Measurements from ENCODE around the gene ABCD4. TPM values are rescaled to one million over a fixed set of nuclear protein-coding genes. Genes with fewer than 3 reads are reported as not detected.

The ABCD4 gene
- total RNA-seq, 2 experiments from 2014 or later: 46.6 to 74.7 TPM

DNA sequence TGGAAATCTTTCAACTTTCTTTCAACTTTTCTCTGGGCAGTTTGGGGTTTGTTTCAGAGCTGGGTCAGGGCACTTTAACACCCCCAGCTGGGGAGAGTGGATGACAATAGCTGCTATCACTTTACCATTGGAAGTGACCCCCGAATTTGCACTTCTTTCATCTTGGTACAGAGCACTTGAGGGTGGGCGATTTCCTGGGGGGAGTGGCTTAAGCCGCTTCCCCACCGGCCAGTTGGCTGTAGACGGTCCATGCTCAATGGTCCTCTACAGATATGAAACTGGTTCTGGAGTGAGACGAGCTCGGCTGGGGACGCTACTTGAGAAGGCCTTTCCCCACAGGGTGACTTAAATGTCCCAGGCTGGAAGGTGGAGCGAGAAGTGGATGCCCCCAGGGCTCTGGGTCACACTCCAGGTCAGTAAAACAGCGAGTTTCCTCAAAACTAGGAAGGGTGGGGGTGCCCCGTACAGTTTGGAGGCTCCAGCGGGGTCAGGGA lies 45.6 kb upstream of the ABCD4 start, which contains the start of gene VRTN:
Gene VRTN, plus strand, starts transcription at position 231 of the 494 bp plus-strand sequence. CDS start 8,313 bp downstream, outside the sequence.
- BruUV-seq (replicated peaks): no TSS peak
- Histone ChIP-seq H3K9me2 (ENCODE audit: insufficient read depth, low read length) (no peaks in the 10 kb centered on the region), H3K36me3 (ENCODE audit: insufficient read depth, low read length) (no peaks in the 10 kb centered on the region), H3K79me2 (ENCODE audit: insufficient read depth, low read depth, low read length) (no peaks in the 10 kb centered on the region), H3K27ac (ENCODE audit: low read depth, low read length, poor library complexity, severe bottlenecking) (no peak within 1 kb of the TSS), H3K4me1 (ENCODE audit: insufficient read depth, low read length, poor library complexity, severe bottlenecking) (no peaks in the 10 kb centered on the region), H2AFZ (ENCODE audit: low read length) (no peak within 1 kb of the TSS), H3K4me2 (ENCODE audit: low read length) (no peak within 1 kb of the TSS), H3K9me3 (ENCODE audit: low read length) (no peaks in the 10 kb centered on the region), H4K20me1 (ENCODE audit: insufficient read depth, low read length) (no peaks in the 10 kb centered on the region), H3K4me3 (ENCODE audit: low read depth, low read length, poor library complexity, severe bottlenecking) (no peak within 1 kb of the TSS)
- ChIA-PET CTCF (ENCODE audit: unreplicated experiment) (no interaction called here), POLR2A (interaction anchor here (0.7 kb wide), 1 partner anchor 593 kb away, joined by 3 read pairs; no protein-coding TSS in a partner anchor)
- intact Hi-C loops (cut with micrococcal nuclease; ENCODE audit: unreplicated experiment): loop anchor here (10.0 kb wide), 1 partner anchor 487 kb away; no protein-coding TSS in a partner anchor
- no peak for DNase-seq (ENCODE audit: low spot score)
- TF ChIP-seq EZH2phosphoT487 (IDR thresholded peaks at IDR 0.05; ENCODE audit: borderline replicate concordance, low read depth, low read length): no peak
- TF ChIP-seq, protein P1, sequence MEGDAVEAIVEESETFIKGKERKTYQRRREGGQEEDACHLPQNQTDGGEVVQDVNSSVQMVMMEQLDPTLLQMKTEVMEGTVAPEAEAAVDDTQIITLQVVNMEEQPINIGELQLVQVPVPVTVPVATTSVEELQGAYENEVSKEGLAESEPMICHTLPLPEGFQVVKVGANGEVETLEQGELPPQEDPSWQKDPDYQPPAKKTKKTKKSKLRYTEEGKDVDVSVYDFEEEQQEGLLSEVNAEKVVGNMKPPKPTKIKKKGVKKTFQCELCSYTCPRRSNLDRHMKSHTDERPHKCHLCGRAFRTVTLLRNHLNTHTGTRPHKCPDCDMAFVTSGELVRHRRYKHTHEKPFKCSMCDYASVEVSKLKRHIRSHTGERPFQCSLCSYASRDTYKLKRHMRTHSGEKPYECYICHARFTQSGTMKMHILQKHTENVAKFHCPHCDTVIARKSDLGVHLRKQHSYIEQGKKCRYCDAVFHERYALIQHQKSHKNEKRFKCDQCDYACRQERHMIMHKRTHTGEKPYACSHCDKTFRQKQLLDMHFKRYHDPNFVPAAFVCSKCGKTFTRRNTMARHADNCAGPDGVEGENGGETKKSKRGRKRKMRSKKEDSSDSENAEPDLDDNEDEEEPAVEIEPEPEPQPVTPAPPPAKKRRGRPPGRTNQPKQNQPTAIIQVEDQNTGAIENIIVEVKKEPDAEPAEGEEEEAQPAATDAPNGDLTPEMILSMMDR (conservative IDR thresholded peaks at IDR 0.05; ENCODE audit: low read length): no peak

DNA sequence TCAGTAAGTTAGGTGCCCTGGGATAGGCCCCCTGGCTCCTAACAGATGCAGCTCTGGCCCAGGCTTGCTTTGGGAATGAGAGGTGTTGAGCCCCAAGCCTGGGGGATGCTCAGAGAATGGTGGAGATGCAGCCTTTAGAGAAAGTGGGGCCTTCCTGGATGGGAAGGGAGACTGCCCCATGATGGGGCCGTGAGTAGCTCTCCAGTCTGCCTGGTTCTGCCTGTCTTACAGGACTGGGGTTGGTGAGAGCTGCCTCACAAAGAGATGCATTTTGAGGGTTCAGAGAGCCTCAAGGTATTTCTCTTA lies 45.0 kb upstream of the ABCD4 start:
- TF ChIP-seq EZH2phosphoT487 (IDR thresholded peaks at IDR 0.05; ENCODE audit: borderline replicate concordance, low read depth, low read length): no peak
- TF ChIP-seq, protein P1 (conservative IDR thresholded peaks at IDR 0.05; ENCODE audit: low read length): no peak
- H3K79me2 ChIP-seq (ENCODE audit: insufficient read depth, low read depth, low read length): no peaks in the 10 kb centered on the region
- no peak for DNase-seq (ENCODE audit: low spot score)
- CTCF ChIA-PET (ENCODE audit: unreplicated experiment): interaction anchor here (0.6 kb wide), 1 partner anchor 10 kb away, joined by 3 read pairs; no protein-coding TSS in a partner anchor
- no peaks in the 10 kb centered on the region for H3K9me2 ChIP-seq (ENCODE audit: insufficient read depth, low read length)
- no peak overlapping the region for H3K27ac ChIP-seq (ENCODE audit: low read depth, low read length, poor library complexity, severe bottlenecking)
- POLR2A ChIA-PET: interaction anchor here (0.7 to 0.9 kb wide), 2 partner anchors 138 to 593 kb away, joined by 3 read pairs; no protein-coding TSS in a partner anchor
- no peak overlapping the region for H2AFZ ChIP-seq (ENCODE audit: low read length)
- H3K36me3 ChIP-seq (ENCODE audit: insufficient read depth, low read length): no peaks in the 10 kb centered on the region
- no peak overlapping the region for H3K4me3 ChIP-seq (ENCODE audit: low read depth, low read length, poor library complexity, severe bottlenecking)
- H3K4me1 ChIP-seq (ENCODE audit: insufficient read depth, low read length, poor library complexity, severe bottlenecking): no peaks in the 10 kb centered on the region
- intact Hi-C loops (cut with micrococcal nuclease; ENCODE audit: unreplicated experiment): loop anchor here (10.0 kb wide), 1 partner anchor 487 kb away; no protein-coding TSS in a partner anchor
- no TSS peak for BruUV-seq (replicated peaks)
- H3K9me3 ChIP-seq (ENCODE audit: low read length): no peaks in the 10 kb centered on the region
- H3K4me2 ChIP-seq (ENCODE audit: low read length): no peak overlapping the region
- no peaks in the 10 kb centered on the region for H4K20me1 ChIP-seq (ENCODE audit: insufficient read depth, low read length)

DNA sequence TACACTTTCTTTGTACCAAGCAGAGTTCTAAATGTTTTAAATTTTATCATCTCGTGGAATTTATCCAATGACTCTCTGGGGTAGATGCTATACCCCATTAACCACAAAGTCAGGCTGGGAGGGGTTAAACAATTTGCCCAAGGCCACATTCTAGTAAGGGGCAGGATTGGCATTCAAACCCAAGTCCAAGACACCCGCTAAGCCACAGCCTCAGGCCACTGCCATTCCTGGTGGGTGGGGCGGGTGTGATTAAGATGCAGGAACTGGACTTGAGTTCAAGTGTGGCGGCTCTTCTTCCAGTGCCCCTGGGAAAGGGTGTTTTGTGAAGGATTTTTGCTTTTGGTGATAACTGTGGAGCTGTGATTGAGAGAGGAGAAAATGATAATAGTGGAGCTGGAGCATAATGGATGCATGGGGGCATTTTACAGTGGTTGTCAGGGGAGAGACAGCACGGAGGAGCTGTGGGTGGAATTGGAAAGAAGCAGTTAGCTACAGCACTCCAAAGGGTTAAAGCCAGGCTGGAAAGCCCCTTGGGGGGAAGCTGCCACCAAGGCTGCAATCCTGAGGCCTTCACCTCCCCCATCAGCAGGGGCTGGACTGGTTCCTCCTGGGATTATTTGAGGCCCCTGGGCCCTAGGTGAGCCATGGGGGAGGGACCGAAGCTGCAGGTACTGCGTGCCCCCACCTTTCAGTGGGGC lies 44.5 kb upstream of the ABCD4 start:
- no peak for DNase-seq (ENCODE audit: low spot score)
- TF ChIP-seq EZH2phosphoT487 (IDR thresholded peaks at IDR 0.05; ENCODE audit: borderline replicate concordance, low read depth, low read length): no peak
- TF ChIP-seq, protein P1 (conservative IDR thresholded peaks at IDR 0.05; ENCODE audit: low read length): no peak
- BruUV-seq (replicated peaks): no TSS peak
- Histone ChIP-seq H3K36me3 (ENCODE audit: insufficient read depth, low read length) (no peaks in the 10 kb centered on the region), H3K79me2 (ENCODE audit: insufficient read depth, low read depth, low read length) (no peaks in the 10 kb centered on the region), H3K4me2 (ENCODE audit: low read length) (no peak overlapping the region), H2AFZ (ENCODE audit: low read length) (no peak overlapping the region), H4K20me1 (ENCODE audit: insufficient read depth, low read length) (no peaks in the 10 kb centered on the region), H3K27ac (ENCODE audit: low read depth, low read length, poor library complexity, severe bottlenecking) (no peak overlapping the region), H3K4me1 (ENCODE audit: insufficient read depth, low read length, poor library complexity, severe bottlenecking) (no peaks in the 10 kb centered on the region), H3K4me3 (ENCODE audit: low read depth, low read length, poor library complexity, severe bottlenecking) (no peak overlapping the region), H3K9me3 (ENCODE audit: low read length) (no peaks in the 10 kb centered on the region), H3K9me2 (ENCODE audit: insufficient read depth, low read length) (no peaks in the 10 kb centered on the region)
- ChIA-PET POLR2A (interaction anchor here (0.6 to 0.9 kb wide), 3 partner anchors 16 to 312 kb away, joined by 3 to 4 read pairs (median 3); no protein-coding TSS in a partner anchor), CTCF (ENCODE audit: unreplicated experiment) (interaction anchor here (0.6 kb wide), 1 partner anchor 10 kb away, joined by 3 read pairs; no protein-coding TSS in a partner anchor)
- intact Hi-C loops (cut with micrococcal nuclease; ENCODE audit: unreplicated experiment): loop anchor here (10.0 kb wide), 1 partner anchor 488 kb away; no protein-coding TSS in a partner anchor

Data from OCI-LY7 (cell line).